Stimulated activated CD8-positive, alpha-beta memory T cell treated with anti-CD3 and anti-CD28 coated beads, Interleukin-7, amount 100 ng/mL, for 1 hour (primary cell): ENCODE results near the gene CIB4.

Experiments used
- DNase-seq, 2 donors: peaks; one replicate each; pipeline ENCODE4 v3.0.0-alpha.2; 2020; ENCODE audit warnings: low read depth in 2 of 2

The CIB4 gene

GRCh38 chr2:26581991-26582842 is 58.9 kb downstream of the CIB4 start:
- DNase-seq, result no peak

GRCh38 chr2:26581266-26581990 is 59.7 kb downstream of the CIB4 start:
- no peak for DNase-seq

GRCh38 chr2:26580751-26581150 is 60.4 kb downstream of the CIB4 start:
- no peak for DNase-seq

GRCh38 chr2:26580151-26580550 is 61.0 kb downstream of the CIB4 start:
- DNase-seq, result no peak

- no peak for DNase-seq
These were observed 61.5 kb downstream of the CIB4 start for GRCh38 chr2:26579723-26580040.

GRCh38 chr2:26579025-26579722 is 62.0 kb downstream of the CIB4 start:
- no peak for DNase-seq

GRCh38 chr2:26578581-26578980 is 62.6 kb downstream of the CIB4 start:
- DNase-seq, result no peak

- DNase-seq, result no peak
These were observed 63.1 kb downstream of the CIB4 start for GRCh38 chr2:26578113-26578458.

GRCh38 chr2:26577442-26578112 is 63.6 kb downstream of the CIB4 start:
- peak; percentile 39 to 45 for DNase-seq

- DNase-seq, result no peak
These were observed 64.4 kb downstream of the CIB4 start for GRCh38 chr2:26576565-26577441.

- DNase-seq, result no peak
These were observed 65.2 kb downstream of the CIB4 start for GRCh38 chr2:26575836-26576564.

- no peak for DNase-seq
These were observed 66.1 kb downstream of the CIB4 start for GRCh38 chr2:26574900-26575560.

- DNase-seq, result no peak
These were observed 66.9 kb downstream of the CIB4 start for GRCh38 chr2:26574066-26574899.

- DNase-seq, result no peak
These were observed 67.8 kb downstream of the CIB4 start for GRCh38 chr2:26573241-26573925.

GRCh38 chr2:26572591-26572990 is 68.6 kb downstream of the CIB4 start:
- DNase-seq, result no peak

- no peak for DNase-seq
These were observed 69.8 kb downstream of the CIB4 start for GRCh38 chr2:26571316-26571715.

GRCh38 chr2:26570083-26570430 is 71.1 kb downstream of the CIB4 start:
- DNase-seq, result no peak

- no peak for DNase-seq
These were observed 71.7 kb downstream of the CIB4 start for GRCh38 chr2:26569216-26570082.
